DMS53 (cell line): ENCODE measurements around the gene ITGA6.

ENCODE experiments used
- DNase-seq: peaks from one replicate; lab custom pipeline; 2025; lab: John Stamatoyannopoulos, UW

The ITGA6 gene

GRCh38 chr2:172416447-172417058 is 10.8 kb upstream of the ITGA6 start:
- no peak for DNase-seq

- DNase-seq, result no peak
These were observed 7.2 kb upstream of the ITGA6 start for GRCh38 chr2:172420216-172420615.

- no peak for DNase-seq
These were observed 4.2 kb upstream of the ITGA6 start for GRCh38 chr2:172423160-172423559.

- DNase-seq, result no peak
These were observed 2.0 kb upstream of the ITGA6 start for GRCh38 chr2:172425336-172425735.

- peak; percentile 96 for DNase-seq
These were observed 641 bp upstream of the ITGA6 start for GRCh38 chr2:172426635-172427255.

GRCh38 chr2:172427990-172428831 is 825 bp downstream of the ITGA6 start:
- DNase-seq, result peak; percentile 85

- no peak for DNase-seq
These were observed 1.4 kb downstream of the ITGA6 start for GRCh38 chr2:172428832-172429210.

GRCh38 chr2:172429301-172429968 is 2.0 kb downstream of the ITGA6 start:
- DNase-seq, result peak; percentile 24

- DNase-seq, result no peak
These were observed 2.6 kb downstream of the ITGA6 start for GRCh38 chr2:172430027-172430426.

- DNase-seq, result no peak
These were observed 3.3 kb downstream of the ITGA6 start for GRCh38 chr2:172430678-172431077.

- DNase-seq, result no peak
These were observed 4.1 kb downstream of the ITGA6 start for GRCh38 chr2:172431463-172431862.

GRCh38 chr2:172431993-172432392 is 4.6 kb downstream of the ITGA6 start:
- no peak for DNase-seq

- DNase-seq, result no peak
These were observed 5.8 kb downstream of the ITGA6 start for GRCh38 chr2:172433144-172433543.

- DNase-seq, result peak; percentile 64
These were observed 7.6 kb downstream of the ITGA6 start for GRCh38 chr2:172434821-172435605.

- DNase-seq, result no peak
These were observed 8.2 kb downstream of the ITGA6 start for GRCh38 chr2:172435606-172435911.

GRCh38 chr2:172436889-172437288 is 9.5 kb downstream of the ITGA6 start:
- no peak for DNase-seq

- DNase-seq, result no peak
These were observed 10.3 kb downstream of the ITGA6 start for GRCh38 chr2:172437419-172438341.

- DNase-seq, result peak; percentile 28
These were observed 11.5 kb downstream of the ITGA6 start for GRCh38 chr2:172438741-172439508.

- DNase-seq, result no peak
These were observed 12.1 kb downstream of the ITGA6 start for GRCh38 chr2:172439509-172439860.

GRCh38 chr2:172439911-172440310 is 12.5 kb downstream of the ITGA6 start:
- no peak for DNase-seq
